IMR-90 (cell line): ENCODE results near the gene CAPS. TPM values are rescaled to one million over a fixed set of nuclear protein-coding genes. Genes with fewer than 3 reads are reported as not detected.

Experiments used
- ATAC-seq: fragments of 200-7000 bp; cut with Tn5 transposase; 2 replicates; pipeline ENCODE4 v1.9.1; 2020; ENCODE audit warnings: low read depth, mild to moderate bottlenecking, moderate library complexity
- BruUV-seq: library from RNA; stranded (reverse); fragments of 400-500 nt; replicated peaks from 2 replicates; lab custom pipeline; 2021; lab: Mats Ljungman, UMichigan
- CTCF ChIA-PET: fragments of 300-600 bp; formaldehyde crosslinking; extraction: SDS; loops from one replicate; lab custom pipeline; 2021; ENCODE audit warnings: antibody characterized with exemption; lab: Yijun Ruan, JAX
- POLR2A ChIA-PET: fragments of 300-600 bp; sonication (Branson Sonifier 250); formaldehyde crosslinking; loops from one replicate; lab custom pipeline; 2022; ENCODE audit warnings: antibody characterized with exemption; ENCODE audit not compliant: unreplicated experiment; lab: Charles Lee
- DNase-seq: peaks from one replicate; pipeline ENCODE4 v3.0.0; 2013
- H2AFZ ChIP-seq: replicated peaks from 2 replicates; pipeline ENCODE3; 2013; ENCODE audit warnings: low read length, mild to moderate bottlenecking; ENCODE audit not compliant: poor library complexity
- H2AK5ac ChIP-seq: 2 replicates; pipeline ENCODE4 v1.6.1; 2013; ENCODE audit warnings: low read depth, low read length, inconsistent platforms
- H2AK9ac ChIP-seq: replicated peaks from 2 replicates; pipeline ENCODE3; 2013; ENCODE audit warnings: mild to moderate bottlenecking, low read depth, low read length, moderate library complexity; ENCODE audit not compliant: poor library complexity
- H2BK120ac ChIP-seq: 2 replicates; pipeline ENCODE4 v1.6.1; 2013; ENCODE audit warnings: low read depth, low read length, inconsistent platforms
- H2BK15ac ChIP-seq: 3 replicates; pipeline ENCODE4 v1.6.1; 2013; ENCODE audit warnings: low read depth, low read length, inconsistent platforms
- H2BK20ac ChIP-seq: 2 replicates; pipeline ENCODE4 v1.6.1; 2013; ENCODE audit warnings: low read depth, mild to moderate bottlenecking, inconsistent platforms, low read length, moderate library complexity
- H2BK5ac ChIP-seq: 2 replicates; pipeline ENCODE4 v1.6.1; 2013; ENCODE audit warnings: mild to moderate bottlenecking, low read depth, low read length, inconsistent platforms; ENCODE audit not compliant: poor library complexity, severe bottlenecking
- H3K14ac ChIP-seq: replicated peaks from 2 replicates; pipeline ENCODE4 v1.6.1; 2013; ENCODE audit warnings: low read depth, low read length, inconsistent platforms
- H3K18ac ChIP-seq: 2 replicates; pipeline ENCODE4 v1.6.1; 2013; ENCODE audit warnings: low read depth, low read length, control low read depth
- H3K23ac ChIP-seq: 2 replicates; pipeline ENCODE4 v1.6.1; 2013; ENCODE audit warnings: low read depth, low read length, inconsistent platforms
- H3K27ac ChIP-seq: 2 replicates; pipeline ENCODE4 v1.5.1; 2013; ENCODE audit warnings: mild to moderate bottlenecking, control low read depth, low read length; ENCODE audit not compliant: insufficient read depth
- H3K27me3 ChIP-seq: 2 replicates; pipeline ENCODE4 v1.6.1; 2013; ENCODE audit warnings: low read length; ENCODE audit not compliant: control insufficient read depth, insufficient read depth
- H3K36me3 ChIP-seq: 2 replicates; pipeline ENCODE4 v1.6.1; 2013; ENCODE audit warnings: low read length, mixed read lengths; ENCODE audit not compliant: control insufficient read depth, insufficient read depth
- H3K4ac ChIP-seq: 2 replicates; pipeline ENCODE4 v1.6.1; 2013; ENCODE audit warnings: low read depth, low read length, inconsistent platforms
- H3K4me1 ChIP-seq: 2 replicates; pipeline ENCODE4 v1.6.1; 2013; ENCODE audit warnings: low read length, mixed read lengths; ENCODE audit not compliant: control insufficient read depth, insufficient read depth
- H3K4me2 ChIP-seq: 2 replicates; pipeline ENCODE4 v1.6.1; 2013; ENCODE audit warnings: low read depth, mild to moderate bottlenecking, control low read depth, low read length, moderate library complexity
- H3K4me3 ChIP-seq: 2 replicates; pipeline ENCODE4 v1.5.1; 2013; ENCODE audit warnings: low read depth, mild to moderate bottlenecking, control low read depth, low read length, moderate library complexity; ENCODE audit not compliant: insufficient read depth
- H3K56ac ChIP-seq: 2 replicates; pipeline ENCODE4 v1.6.1; 2013; ENCODE audit warnings: low read length, inconsistent platforms; ENCODE audit not compliant: insufficient read depth; ENCODE audit errors: extremely low read depth
- H3K79me1 ChIP-seq, 2 experiments: 2 replicates each; pipeline ENCODE4 v1.6.1; 2013; ENCODE audit warnings: low read length in 2 of 2, inconsistent platforms in 1 of 2, low read depth in 1 of 2
- H3K9ac ChIP-seq: 2 replicates; pipeline ENCODE4 v1.6.1; 2013; ENCODE audit warnings: low read depth, low read length, control low read depth
- H3K9me1 ChIP-seq: 2 replicates; pipeline ENCODE4 v1.6.1; 2013; ENCODE audit warnings: low read length, inconsistent platforms; ENCODE audit not compliant: insufficient read depth
- H3K9me3 ChIP-seq: 2 replicates; pipeline ENCODE4 v1.6.1; 2013; ENCODE audit warnings: low read length; ENCODE audit not compliant: control insufficient read depth, insufficient read depth
- H4K20me1 ChIP-seq: 2 replicates; pipeline ENCODE4 v1.6.1; 2013; ENCODE audit warnings: low read length, inconsistent platforms; ENCODE audit not compliant: insufficient read depth
- H4K5ac ChIP-seq: 2 replicates; pipeline ENCODE4 v1.6.1; 2013; ENCODE audit warnings: mild to moderate bottlenecking, low read depth, low read length, control low read depth
- H4K8ac ChIP-seq, 2 experiments: 2 replicates each; pipeline ENCODE4 v1.6.1; 2013; ENCODE audit warnings: low read depth in 2 of 2, low read length in 2 of 2, control low read depth in 1 of 2, inconsistent platforms in 1 of 2
- H4K91ac ChIP-seq: 2 replicates; pipeline ENCODE4 v1.6.1; 2013; ENCODE audit warnings: low read depth, low read length, inconsistent platforms; ENCODE audit not compliant: insufficient read depth
- MAZ ChIP-seq: IDR thresholded peaks from 2 replicates; pipeline ENCODE4 v1.6.1; 2012; ENCODE audit warnings: low read depth, mild to moderate bottlenecking, low read length, improper control_type of control experiment, moderate library complexity, borderline replicate concordance
- WGBS, 2 experiments: methylation state at CpG; one replicate each; pipeline versions ENCODE4 v1.1.5 to v1.1.7; 2013; ENCODE audit warnings: missing lambda C conversion rate in 2 of 2; ENCODE audit not compliant: insufficient read length in 1 of 2; ENCODE audit errors: extremely low coverage in 2 of 2; 5-methylcytosine and 5-hydroxymethylcytosine counted together
- dilution Hi-C: fragments of 300-500 bp; cut with HindIII; formaldehyde crosslinking; loops from one replicate; pipeline ENCODE4 v1.14.3; 2018; ENCODE audit warnings: low sequenced_read_pairs; ENCODE audit not compliant: unreplicated experiment
- in situ Hi-C: fragments of 300-500 bp; cut with MboI; formaldehyde crosslinking; loops from 3 replicates; pipeline ENCODE4 v1.14.3; 2019; ENCODE audit warnings: low sequenced_read_pairs, inconsistent platforms, mixed read lengths
- intact Hi-C: fragments of 100-400 bp; cut with micrococcal nuclease; formaldehyde crosslinking; loops from 2 replicates; pipeline ENCODE4 v1.10.0; 2022
- polyA plus RNA-seq, 3 experiments: library from polyadenylated mRNA; depleted of rRNA; stranded (reverse); fragments of >200 nt; gene quantifications; 2 replicates each; pipeline ENCODE4 v1.2.3, GENCODE V29; 2012; ENCODE audit warnings: low replicate concordance in 1 of 3
- total RNA-seq: library from RNA; depleted of rRNA; stranded (reverse); fragments of >200 nt; gene quantifications from 2 replicates; pipeline ENCODE4 v1.2.3, GENCODE V29; 2012

The CAPS gene
- total and polyA plus RNA-seq, 2 of the 4 experiments (the other 2 are of a cell fraction), result 0.54 to 4.9 TPM

GRCh38 chr19:5897189-5897969 is 16.7 kb upstream of the CAPS start:
- 93% methylated on average over 12 of the region's 30 CpGs; no CpG with 5 or more reads in 1 of the 2 experiments for WGBS, 2 experiments
- Histone ChIP-seq H3K23ac (no peak overlapping the region), H3K27ac (no peak overlapping the region), H3K4me2 (no peak overlapping the region), H3K4ac (no peak overlapping the region), H3K27me3 (no peaks in the 10 kb centered on the region), H3K36me3 (peaks cover 25% of the 10 kb centered on the region; the same call in 1 of the 2 replicates), H4K5ac (no peak overlapping the region), H4K8ac (no peak overlapping the region), H3K79me1 (peaks cover 7 to 34% of the 10 kb centered on the region in 2 experiments; a peak in 3 of 4 replicates), H3K9me3 (no peaks in the 10 kb centered on the region), H4K20me1 (peaks cover 36% of the 10 kb centered on the region), H3K14ac (no peak overlapping the region), H3K9ac (no peak overlapping the region), H3K4me1 (peaks cover 1% of the 10 kb centered on the region), H3K56ac (no peak overlapping the region), H4K91ac (no peak overlapping the region), H2BK15ac (no peak overlapping the region), H2AFZ (no peak overlapping the region), H2BK120ac (no peak overlapping the region), H3K4me3 (no peak overlapping the region), H2AK5ac (no peak overlapping the region), H2BK20ac (no peak overlapping the region), H2BK5ac (no peak overlapping the region), H2AK9ac (no peak overlapping the region), H3K9me1 (no peaks in the 10 kb centered on the region), H3K18ac (no peak overlapping the region)
- DNase-seq (no peak), ATAC-seq (no peak)
- BruUV-seq, result no TSS peak
- intact Hi-C loops (no loop called here), dilution Hi-C loops (no loop called here), in situ Hi-C loops (no loop called here)
- CTCF ChIA-PET, result no interaction called here
- POLR2A ChIA-PET, result no interaction called here
- TF ChIP-seq MAZ, result no peak
